GM12878 (cell line): ENCODE data around the gene ANGPTL2. TPM values are rescaled to one million over a fixed set of nuclear protein-coding genes. Genes with fewer than 3 reads are reported as not detected.

Experiments
- ATAC-seq: fragments of 200-7000 bp; cut with Tn5 transposase; 3 replicates; pipeline ENCODE4 v1.9.1; 2020; ENCODE audit warnings: mild to moderate bottlenecking, moderate library complexity
- BruUV-seq: library from RNA; stranded (reverse); fragments of 400-500 nt; replicated peaks from 2 replicates; lab custom pipeline; 2021; lab: Mats Ljungman, UMichigan
- CTCF ChIA-PET: fragments of 300-600 bp; sonication (Branson Sonifier 250); formaldehyde crosslinking; extraction: SDS; loops from one replicate; lab custom pipeline; 2021; ENCODE audit warnings: inconsistent platforms; lab: Yijun Ruan, JAX
- POLR2A ChIA-PET: fragments of 350-600 bp; formaldehyde crosslinking; extraction: SDS; loops from one replicate; lab custom pipeline; 2021; ENCODE audit warnings: inconsistent platforms; lab: Charles Lee
- RAD21 ChIA-PET: fragments of 300-600 bp; sonication (Branson Sonifier 250); formaldehyde crosslinking; loops from one replicate; lab custom pipeline; 2023; ENCODE audit warnings: antibody characterized with exemption; ENCODE audit not compliant: unreplicated experiment; lab: Charles Lee
- SMC1A ChIA-PET: fragments of 300-600 bp; sonication (Branson Sonifier 250); formaldehyde crosslinking; loops from one replicate; lab custom pipeline; 2023; ENCODE audit not compliant: unreplicated experiment, uncharacterized antibody; lab: Charles Lee
- DNase-seq: peaks from one replicate; pipeline ENCODE4 v3.0.0-alpha.2; 2011; ENCODE audit warnings: low read depth, low spot score
- FAIRE-seq: peaks from 3 replicates; lab custom pipeline; 2011; peaks lifted over from hg19 to GRCh38; lab: Jason Lieb, UNC
- H2AFZ ChIP-seq: 2 replicates; pipeline ENCODE4 v1.6.0; 2011; ENCODE audit warnings: low read depth, low read length, control low read depth; ENCODE audit not compliant: control insufficient read depth
- H3K27ac ChIP-seq: 2 replicates; pipeline ENCODE4 v1.5.1; 2011; ENCODE audit warnings: control low read depth; ENCODE audit not compliant: control insufficient read depth, insufficient read depth
- H3K27me3 ChIP-seq, 2 experiments: replicated peaks in 1 of 2; 2 replicates each; pipeline versions ENCODE4 v1.6.0 to v1.6.1; 2011; ENCODE audit warnings: low read length in 1 of 2; ENCODE audit not compliant: control insufficient read depth in 2 of 2, insufficient read depth in 2 of 2
- H3K36me3 ChIP-seq, 2 experiments: 2 replicates each; pipeline ENCODE4 v1.5.1; 2011; ENCODE audit warnings: low read length in 1 of 2; ENCODE audit not compliant: control insufficient read depth in 2 of 2, insufficient read depth in 2 of 2
- H3K4me1 ChIP-seq: 2 replicates; pipeline ENCODE4 v1.6.1; 2011; ENCODE audit warnings: mild to moderate bottlenecking, low read length, moderate library complexity, mixed read lengths; ENCODE audit not compliant: control insufficient read depth, insufficient read depth
- H3K4me2 ChIP-seq: 2 replicates; pipeline ENCODE4 v1.6.0; 2011; ENCODE audit warnings: control low read depth; ENCODE audit not compliant: control insufficient read depth, insufficient read depth
- H3K4me3 ChIP-seq: fragments of 200-600 bp; sonication (generic); 2 replicates; pipeline ENCODE4 v1.5.1; 2016
- H3K79me2 ChIP-seq: 2 replicates; pipeline ENCODE4 v1.6.0; 2011; ENCODE audit warnings: low read length; ENCODE audit not compliant: control insufficient read depth, insufficient read depth
- H3K9ac ChIP-seq: 2 replicates; pipeline ENCODE4 v1.8.0; 2011; ENCODE audit warnings: low read length, control low read depth, mixed read lengths; ENCODE audit not compliant: control insufficient read depth, insufficient read depth
- H3K9me3 ChIP-seq: replicated peaks from 3 replicates; pipeline ENCODE4 v1.5.1; 2011; ENCODE audit warnings: mild to moderate bottlenecking, low read length; ENCODE audit not compliant: control insufficient read depth, insufficient read depth
- H4K20me1 ChIP-seq: 2 replicates; pipeline ENCODE4 v1.6.0; 2011; ENCODE audit not compliant: control insufficient read depth, insufficient read depth
- ATF7 ChIP-seq: fragments of 450-650 bp; IDR thresholded peaks from 2 replicates; pipeline ENCODE4 v1.6.1; 2016; ENCODE audit warnings: low read depth, mild to moderate bottlenecking
- BCL11A ChIP-seq: IDR thresholded peaks from 2 replicates; pipeline ENCODE4 v1.6.1; 2011; ENCODE audit warnings: low read depth, low read length
- FOS ChIP-seq: IDR thresholded peaks from 3 replicates; pipeline ENCODE4 v1.6.1; 2011; ENCODE audit warnings: borderline replicate concordance; ENCODE audit not compliant: insufficient read length; ENCODE audit errors: extremely low read depth
- MEF2B ChIP-seq: fragments of 450-650 bp; IDR thresholded peaks from 2 replicates; pipeline ENCODE4 v1.6.1; 2018; ENCODE audit warnings: mild to moderate bottlenecking, moderate library complexity; ENCODE audit not compliant: partially characterized antibody, poor library complexity, severe bottlenecking
- MYC ChIP-seq: IDR thresholded peaks from 2 replicates; pipeline ENCODE4 v1.6.1; 2011; ENCODE audit warnings: mild to moderate bottlenecking, low read length, moderate library complexity, inconsistent platforms; ENCODE audit not compliant: insufficient read depth, insufficient replicate concordance, insufficient read length, severe bottlenecking
- RAD21 ChIP-seq: IDR thresholded peaks from 2 replicates; pipeline ENCODE4 v1.6.1; 2011; ENCODE audit warnings: mild to moderate bottlenecking, low read depth, low read length, moderate library complexity; ENCODE audit not compliant: insufficient read depth
- RELA ChIP-seq: fragments of 450-650 bp; IDR thresholded peaks from 2 replicates; pipeline ENCODE4 v1.8.0; 2014; ENCODE audit warnings: borderline replicate concordance; ENCODE audit not compliant: partially characterized antibody
- STAT1 ChIP-seq: fragments of 450-650 bp; conservative IDR thresholded peaks from 2 replicates; pipeline ENCODE4 v1.6.1; 2014; ENCODE audit warnings: antibody characterized with exemption, mild to moderate bottlenecking
- TCF3 ChIP-seq: IDR thresholded peaks from 2 replicates; pipeline ENCODE4 v1.6.1; 2012; ENCODE audit warnings: low read depth, mild to moderate bottlenecking, low read length, borderline replicate concordance; ENCODE audit not compliant: insufficient read depth
- WGBS: methylation state at CpG from one replicate; pipeline ENCODE4 v1.1.6; 2016; ENCODE audit warnings: low lambda C conversion rate; ENCODE audit not compliant: insufficient replicate concordance, insufficient coverage; ENCODE audit errors: missing lambda C conversion rate; 5-methylcytosine and 5-hydroxymethylcytosine counted together
- in situ Hi-C: fragments of 300-500 bp; cut with MboI; formaldehyde crosslinking; loops from 9 replicates; pipeline ENCODE4 v1.14.3; 2018; ENCODE audit warnings: mixed read lengths
- intact Hi-C: fragments of 100-400 bp; cut with micrococcal nuclease; formaldehyde crosslinking; loops from one replicate; pipeline ENCODE4 v1.14.2; 2022; ENCODE audit not compliant: unreplicated experiment
- polyA plus RNA-seq, 11 experiments: library from polyadenylated mRNA; depleted of rRNA in 4 of 11; unstranded in 6 of 11; stranded (reverse) in 5 of 11; fragments of >200 nt; fragmentation: Nextera tagmentation in 4 of 11; fragmentation: Illumina TruSeq in 1 of 11; extraction: Ambion mirVana in 4 of 11; extraction: Trizol in 1 of 11; gene quantifications; 1 replicate in 1 of 11; 2 replicates in 10 of 11; pipeline versions ENCODE4 v1.2.1 to v1.2.3, GENCODE V29; 2011 to 2016; ENCODE audit warnings: inconsistent platforms in 2 of 11, missing spikeins in 2 of 11, low read depth in 1 of 11
- total RNA-seq, 4 experiments: library from RNA; depleted of rRNA in 3 of 4; stranded (reverse); fragments of >200 nt in 3 of 4; fragmentation: Illumina TruSeq in 1 of 4; extraction: Trizol in 1 of 4; gene quantifications; 2 replicates each; pipeline versions ENCODE4 v1.2.1 to v1.2.3, GENCODE V29; 2013 to 2021
- TF ChIP-seq, protein P1 (sequence below): fragments of 450-650 bp; IDR thresholded peaks from 2 replicates; pipeline ENCODE4 v1.6.1; 2017; ENCODE audit warnings: borderline replicate concordance
- TF ChIP-seq, protein P2 (sequence below): fragments of 450-650 bp; formaldehyde crosslinking; IDR thresholded peaks from 2 replicates; pipeline ENCODE4 v1.5.0; 2022; ENCODE audit warnings: mild to moderate bottlenecking, missing genetic modification characterization
- TF ChIP-seq, protein P3 (sequence below), 3 experiments: IDR thresholded peaks in 2 of 3; conservative IDR thresholded peaks in 1 of 3; 2 replicates each; pipeline ENCODE4 v1.5.1; 2011; ENCODE audit warnings: low read depth in 3 of 3, low read length in 3 of 3, mild to moderate bottlenecking in 3 of 3, control low read depth in 2 of 3, moderate library complexity in 2 of 3, inconsistent platforms in 1 of 3, mixed read lengths in 1 of 3; ENCODE audit not compliant: control insufficient read depth in 2 of 3, insufficient read depth in 1 of 3; ENCODE audit errors: extremely low read depth in 1 of 3
- TF ChIP-seq, protein P4 (sequence below): IDR thresholded peaks from 2 replicates; pipeline ENCODE4 v1.6.1; 2012; ENCODE audit warnings: low read length, inconsistent platforms

The ANGPTL2 gene
- total and polyA plus RNA-seq, 10 of the 15 experiments (the other 5 are each of a cell fraction or from before 2014, with no cell fraction given), result 0.13 to 2.6 (median 0.82) TPM; not detected in 1

GRCh38 chr9:127074561-127075548 lies 47.6 kb downstream of the ANGPTL2 start:
- CTCF ChIA-PET, result interaction anchor here (0.9 to 3.1 kb wide), 3 partner anchors 16 to 95 kb away, joined by 3 to 8 read pairs (median 3); no protein-coding TSS in a partner anchor
- RAD21 ChIA-PET, result no interaction called here
- no peak for FAIRE-seq
- TF ChIP-seq, protein P1, sequence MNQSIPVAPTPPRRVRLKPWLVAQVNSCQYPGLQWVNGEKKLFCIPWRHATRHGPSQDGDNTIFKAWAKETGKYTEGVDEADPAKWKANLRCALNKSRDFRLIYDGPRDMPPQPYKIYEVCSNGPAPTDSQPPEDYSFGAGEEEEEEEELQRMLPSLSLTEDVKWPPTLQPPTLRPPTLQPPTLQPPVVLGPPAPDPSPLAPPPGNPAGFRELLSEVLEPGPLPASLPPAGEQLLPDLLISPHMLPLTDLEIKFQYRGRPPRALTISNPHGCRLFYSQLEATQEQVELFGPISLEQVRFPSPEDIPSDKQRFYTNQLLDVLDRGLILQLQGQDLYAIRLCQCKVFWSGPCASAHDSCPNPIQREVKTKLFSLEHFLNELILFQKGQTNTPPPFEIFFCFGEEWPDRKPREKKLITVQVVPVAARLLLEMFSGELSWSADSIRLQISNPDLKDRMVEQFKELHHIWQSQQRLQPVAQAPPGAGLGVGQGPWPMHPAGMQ, result no peak
- TF ChIP-seq FOS (no peak), TCF3 (no peak), MYC (no peak), BCL11A (no peak), MEF2B (no peak), STAT1 (no peak), ATF7 (no peak), RAD21 (no peak), RELA (no peak)
- TF ChIP-seq, protein P2, sequence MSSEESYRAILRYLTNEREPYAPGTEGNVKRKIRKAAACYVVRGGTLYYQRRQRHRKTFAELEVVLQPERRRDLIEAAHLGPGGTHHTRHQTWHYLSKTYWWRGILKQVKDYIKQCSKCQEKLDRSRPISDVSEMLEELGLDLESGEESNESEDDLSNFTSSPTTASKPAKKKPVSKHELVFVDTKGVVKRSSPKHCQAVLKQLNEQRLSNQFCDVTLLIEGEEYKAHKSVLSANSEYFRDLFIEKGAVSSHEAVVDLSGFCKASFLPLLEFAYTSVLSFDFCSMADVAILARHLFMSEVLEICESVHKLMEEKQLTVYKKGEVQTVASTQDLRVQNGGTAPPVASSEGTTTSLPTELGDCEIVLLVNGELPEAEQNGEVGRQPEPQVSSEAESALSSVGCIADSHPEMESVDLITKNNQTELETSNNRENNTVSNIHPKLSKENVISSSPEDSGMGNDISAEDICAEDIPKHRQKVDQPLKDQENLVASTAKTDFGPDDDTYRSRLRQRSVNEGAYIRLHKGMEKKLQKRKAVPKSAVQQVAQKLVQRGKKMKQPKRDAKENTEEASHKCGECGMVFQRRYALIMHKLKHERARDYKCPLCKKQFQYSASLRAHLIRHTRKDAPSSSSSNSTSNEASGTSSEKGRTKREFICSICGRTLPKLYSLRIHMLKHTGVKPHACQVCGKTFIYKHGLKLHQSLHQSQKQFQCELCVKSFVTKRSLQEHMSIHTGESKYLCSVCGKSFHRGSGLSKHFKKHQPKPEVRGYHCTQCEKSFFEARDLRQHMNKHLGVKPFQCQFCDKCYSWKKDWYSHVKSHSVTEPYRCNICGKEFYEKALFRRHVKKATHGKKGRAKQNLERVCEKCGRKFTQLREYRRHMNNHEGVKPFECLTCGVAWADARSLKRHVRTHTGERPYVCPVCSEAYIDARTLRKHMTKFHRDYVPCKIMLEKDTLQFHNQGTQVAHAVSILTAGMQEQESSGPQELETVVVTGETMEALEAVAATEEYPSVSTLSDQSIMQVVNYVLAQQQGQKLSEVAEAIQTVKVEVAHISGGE (CRISPR knock-in tag), result no peak
- TF ChIP-seq, protein P3, sequence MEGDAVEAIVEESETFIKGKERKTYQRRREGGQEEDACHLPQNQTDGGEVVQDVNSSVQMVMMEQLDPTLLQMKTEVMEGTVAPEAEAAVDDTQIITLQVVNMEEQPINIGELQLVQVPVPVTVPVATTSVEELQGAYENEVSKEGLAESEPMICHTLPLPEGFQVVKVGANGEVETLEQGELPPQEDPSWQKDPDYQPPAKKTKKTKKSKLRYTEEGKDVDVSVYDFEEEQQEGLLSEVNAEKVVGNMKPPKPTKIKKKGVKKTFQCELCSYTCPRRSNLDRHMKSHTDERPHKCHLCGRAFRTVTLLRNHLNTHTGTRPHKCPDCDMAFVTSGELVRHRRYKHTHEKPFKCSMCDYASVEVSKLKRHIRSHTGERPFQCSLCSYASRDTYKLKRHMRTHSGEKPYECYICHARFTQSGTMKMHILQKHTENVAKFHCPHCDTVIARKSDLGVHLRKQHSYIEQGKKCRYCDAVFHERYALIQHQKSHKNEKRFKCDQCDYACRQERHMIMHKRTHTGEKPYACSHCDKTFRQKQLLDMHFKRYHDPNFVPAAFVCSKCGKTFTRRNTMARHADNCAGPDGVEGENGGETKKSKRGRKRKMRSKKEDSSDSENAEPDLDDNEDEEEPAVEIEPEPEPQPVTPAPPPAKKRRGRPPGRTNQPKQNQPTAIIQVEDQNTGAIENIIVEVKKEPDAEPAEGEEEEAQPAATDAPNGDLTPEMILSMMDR (IDR thresholded peaks at IDR 0.05 in 2 of 3, conservative IDR thresholded peaks at IDR 0.05 in 1 of 3; ENCODE audit: control insufficient read depth in 2 of 3, extremely low read depth in 1 of 3, insufficient read depth in 1 of 3, low read depth in 3 of 3, low read length in 3 of 3), result no peak
- TF ChIP-seq, protein P4, sequence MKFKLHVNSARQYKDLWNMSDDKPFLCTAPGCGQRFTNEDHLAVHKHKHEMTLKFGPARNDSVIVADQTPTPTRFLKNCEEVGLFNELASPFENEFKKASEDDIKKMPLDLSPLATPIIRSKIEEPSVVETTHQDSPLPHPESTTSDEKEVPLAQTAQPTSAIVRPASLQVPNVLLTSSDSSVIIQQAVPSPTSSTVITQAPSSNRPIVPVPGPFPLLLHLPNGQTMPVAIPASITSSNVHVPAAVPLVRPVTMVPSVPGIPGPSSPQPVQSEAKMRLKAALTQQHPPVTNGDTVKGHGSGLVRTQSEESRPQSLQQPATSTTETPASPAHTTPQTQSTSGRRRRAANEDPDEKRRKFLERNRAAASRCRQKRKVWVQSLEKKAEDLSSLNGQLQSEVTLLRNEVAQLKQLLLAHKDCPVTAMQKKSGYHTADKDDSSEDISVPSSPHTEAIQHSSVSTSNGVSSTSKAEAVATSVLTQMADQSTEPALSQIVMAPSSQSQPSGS, result no peak

More at GRCh38 chr9:127074561-127075548, 47.6 kb downstream of the ANGPTL2 start:
- in situ Hi-C loops, result no loop called here
- ChIA-PET POLR2A (interaction anchor here (0.8 kb wide), 1 partner anchor 75 kb away, joined by 3 read pairs; no protein-coding TSS in a partner anchor), SMC1A (interaction anchor here (1.2 to 1.7 kb wide), 5 partner anchors 10 to 133 kb away, joined by 3 to 6 read pairs (median 4); no protein-coding TSS in a partner anchor)
- WGBS, result 84% methylated on average over 4 of the region's 4 CpGs
- no peaks in the 10 kb centered on the region for H3K27me3 ChIP-seq
- DNase-seq (no peak), ATAC-seq (no peak)
- H3K27ac ChIP-seq, result no peak overlapping the region
- H2AFZ ChIP-seq, result no peak overlapping the region
- H3K79me2 ChIP-seq, result no peaks in the 10 kb centered on the region
- no peaks in the 10 kb centered on the region; the same call in 2 of the 3 replicates for H3K9me3 ChIP-seq
- H3K9ac ChIP-seq, result no peak overlapping the region
- no peaks in the 10 kb centered on the region for H4K20me1 ChIP-seq
- H3K4me3 ChIP-seq, result no peak overlapping the region
- intact Hi-C loops, result no loop called here
- no peak overlapping the region for H3K4me2 ChIP-seq
- no TSS peak for BruUV-seq
- no peaks in the 10 kb centered on the region for H3K4me1 ChIP-seq
- no peaks in the 10 kb centered on the region; a peak in 1 of 4 replicates for H3K36me3 ChIP-seq
